HepG2 (cell line): Measurements from ENCODE around the gene KRT17. TPM values are rescaled to one million over a fixed set of nuclear protein-coding genes. Genes with fewer than 3 reads are reported as not detected.

Experiments
- AHR ChIP-seq: IDR thresholded peaks from 2 replicates; pipeline ENCODE4 v1.6.1; 2018; ENCODE audit warnings: missing genetic modification reagents, missing compliant biosample characterization
- DPF2 ChIP-seq: sonication (generic); formaldehyde crosslinking; IDR thresholded peaks from 2 replicates; pipeline ENCODE4 v1.4.0; 2020; ENCODE audit warnings: mild to moderate bottlenecking, low read depth, missing genetic modification reagents, borderline replicate concordance
- HHEX ChIP-seq: IDR thresholded peaks from 2 replicates; pipeline ENCODE4 v1.6.1; 2016; ENCODE audit warnings: control low read depth
- IKZF1 ChIP-seq: fragments of 450-650 bp; IDR thresholded peaks from 2 replicates; pipeline ENCODE4 v1.7.1; 2016
- MED8 ChIP-seq: sonication (generic); formaldehyde crosslinking; IDR thresholded peaks from 2 replicates; pipeline ENCODE4 v1.8.1; 2023; ENCODE audit warnings: mild to moderate bottlenecking, missing genetic modification reagents; ENCODE audit not compliant: insufficient replicate concordance
- MTA1 ChIP-seq: sonication (generic); formaldehyde crosslinking; IDR thresholded peaks from 2 replicates; pipeline ENCODE4 v1.4.0; 2020; ENCODE audit warnings: missing genetic modification reagents, mild to moderate bottlenecking, borderline replicate concordance
- NKX3-1 ChIP-seq: sonication (generic); formaldehyde crosslinking; IDR thresholded peaks from 2 replicates; pipeline ENCODE4 v1.5.0; 2020; ENCODE audit warnings: missing genetic modification reagents
- ONECUT2 ChIP-seq: sonication (generic); formaldehyde crosslinking; IDR thresholded peaks from 2 replicates; pipeline ENCODE4 v1.4.0; 2020; ENCODE audit warnings: missing genetic modification reagents
- SAP130 ChIP-seq: IDR thresholded peaks from 2 replicates; pipeline ENCODE4 v1.6.1; 2016; ENCODE audit warnings: low read depth
- SP2 ChIP-seq: sonication (generic); formaldehyde crosslinking; IDR thresholded peaks from 2 replicates; pipeline ENCODE4 v1.5.1; 2020; ENCODE audit warnings: mild to moderate bottlenecking, missing genetic modification reagents
- SRY ChIP-seq: sonication (generic); formaldehyde crosslinking; IDR thresholded peaks from 2 replicates; pipeline ENCODE4 v1.8.0; 2022; ENCODE audit warnings: mild to moderate bottlenecking, missing genetic modification reagents
- THYN1 ChIP-seq: sonication (generic); formaldehyde crosslinking; IDR thresholded peaks from 2 replicates; pipeline ENCODE4 v1.8.1; 2023; ENCODE audit warnings: low read depth, mild to moderate bottlenecking, moderate library complexity, missing genetic modification reagents, borderline replicate concordance
- ZBTB21 ChIP-seq: sonication (generic); formaldehyde crosslinking; IDR thresholded peaks from 2 replicates; pipeline ENCODE4 v1.4.0; 2020; ENCODE audit warnings: missing genetic modification reagents
- ZNF782 ChIP-seq: sonication (generic); formaldehyde crosslinking; IDR thresholded peaks from 2 replicates; pipeline ENCODE4 v1.4.0; 2020; ENCODE audit warnings: missing genetic modification reagents, mild to moderate bottlenecking, borderline replicate concordance
- ZNF841 ChIP-seq: sonication (generic); formaldehyde crosslinking; IDR thresholded peaks from 2 replicates; pipeline ENCODE4 v1.8.1; 2023; ENCODE audit warnings: missing genetic modification reagents, borderline replicate concordance
- ZNF878 ChIP-seq: sonication (generic); formaldehyde crosslinking; IDR thresholded peaks from 2 replicates; pipeline ENCODE4 v1.8.1; 2023; ENCODE audit warnings: mild to moderate bottlenecking, missing genetic modification reagents, moderate library complexity
- ZSCAN12 ChIP-seq: sonication (generic); formaldehyde crosslinking; IDR thresholded peaks from 2 replicates; pipeline ENCODE4 v1.9.0; 2021; ENCODE audit warnings: mild to moderate bottlenecking, missing genetic modification reagents
- ZSCAN29 ChIP-seq: sonication (generic); formaldehyde crosslinking; conservative IDR thresholded peaks from 2 replicates; pipeline ENCODE4 v1.4.0; 2020; ENCODE audit warnings: mild to moderate bottlenecking, missing genetic modification reagents
- polyA plus RNA-seq, 8 experiments: library from polyadenylated mRNA; depleted of rRNA in 3 of 8; stranded (reverse) in 7 of 8; unstranded in 1 of 8; fragments of >200 nt; fragmentation: Illumina TruSeq in 4 of 8; extraction: Trizol in 4 of 8; gene quantifications; 2 replicates each; pipeline versions ENCODE4 v1.2.1 to v1.2.3, GENCODE V29; 2011 to 2016; ENCODE audit warnings: low read depth in 4 of 8, missing spikeins in 1 of 8, mixed read lengths in 1 of 8; ENCODE audit not compliant: insufficient read depth in 1 of 8
- total RNA-seq, 5 experiments: library from RNA; depleted of rRNA; stranded (reverse); fragments of >200 nt; fragmentation: Illumina TruSeq; extraction: Trizol; gene quantifications; 2 replicates each; pipeline ENCODE4 v1.2.3, GENCODE V29; 2016; ENCODE audit warnings: low read depth in 1 of 5
- TF ChIP-seq, protein P1 (sequence below): sonication (generic); formaldehyde crosslinking; IDR thresholded peaks from 2 replicates; pipeline ENCODE4 v1.4.0; 2020; ENCODE audit warnings: missing genetic modification reagents
- TF ChIP-seq, protein P2 (sequence below): IDR thresholded peaks from 2 replicates; pipeline ENCODE4 v1.6.1; 2016; ENCODE audit warnings: low read depth, control low read depth
- TF ChIP-seq, protein P3 (sequence below): sonication (generic); formaldehyde crosslinking; IDR thresholded peaks from 2 replicates; pipeline ENCODE4 v1.5.1; 2020; ENCODE audit warnings: missing genetic modification reagents, mild to moderate bottlenecking, borderline replicate concordance

The KRT17 gene
- total and polyA plus RNA-seq, 2 of the 13 experiments (the other 11 are each of a cell fraction or from before 2014, with no cell fraction given) = 0.38 to 0.82 TPM

DNA sequence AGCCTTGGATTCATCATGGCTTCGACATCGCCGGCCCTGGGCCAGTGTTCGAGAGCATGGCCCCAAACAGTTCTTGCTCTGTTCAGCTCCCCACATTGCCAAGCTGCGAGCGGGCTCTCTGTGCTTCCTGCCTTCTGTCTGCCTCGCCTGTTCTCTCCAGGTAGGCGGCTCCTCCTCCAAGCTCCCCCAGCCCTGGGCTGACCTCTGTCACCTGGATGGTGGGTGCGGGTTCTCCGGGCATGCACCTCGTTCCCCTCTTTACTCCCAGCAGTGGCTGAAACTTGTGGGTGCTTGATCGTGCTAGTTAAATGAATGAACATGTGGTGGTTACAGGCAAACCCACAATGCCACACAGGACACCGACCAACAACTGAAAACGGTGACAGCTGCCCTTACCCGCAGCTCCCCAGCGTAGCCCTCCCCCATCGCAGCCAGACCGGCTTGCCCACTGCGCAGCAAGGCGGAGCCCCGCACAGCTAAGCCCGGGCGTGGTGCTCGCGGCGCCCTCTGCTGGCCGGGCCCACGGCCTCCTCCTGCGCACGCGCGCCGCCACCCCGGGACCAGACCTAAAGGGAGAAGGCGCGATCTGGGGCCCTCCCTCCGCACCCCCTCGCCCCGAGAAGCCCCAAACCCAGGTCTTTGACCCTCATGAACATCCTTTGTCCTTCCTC is 41.3 kb upstream of the KRT17 start (continued):
- TF ChIP-seq, protein P1, sequence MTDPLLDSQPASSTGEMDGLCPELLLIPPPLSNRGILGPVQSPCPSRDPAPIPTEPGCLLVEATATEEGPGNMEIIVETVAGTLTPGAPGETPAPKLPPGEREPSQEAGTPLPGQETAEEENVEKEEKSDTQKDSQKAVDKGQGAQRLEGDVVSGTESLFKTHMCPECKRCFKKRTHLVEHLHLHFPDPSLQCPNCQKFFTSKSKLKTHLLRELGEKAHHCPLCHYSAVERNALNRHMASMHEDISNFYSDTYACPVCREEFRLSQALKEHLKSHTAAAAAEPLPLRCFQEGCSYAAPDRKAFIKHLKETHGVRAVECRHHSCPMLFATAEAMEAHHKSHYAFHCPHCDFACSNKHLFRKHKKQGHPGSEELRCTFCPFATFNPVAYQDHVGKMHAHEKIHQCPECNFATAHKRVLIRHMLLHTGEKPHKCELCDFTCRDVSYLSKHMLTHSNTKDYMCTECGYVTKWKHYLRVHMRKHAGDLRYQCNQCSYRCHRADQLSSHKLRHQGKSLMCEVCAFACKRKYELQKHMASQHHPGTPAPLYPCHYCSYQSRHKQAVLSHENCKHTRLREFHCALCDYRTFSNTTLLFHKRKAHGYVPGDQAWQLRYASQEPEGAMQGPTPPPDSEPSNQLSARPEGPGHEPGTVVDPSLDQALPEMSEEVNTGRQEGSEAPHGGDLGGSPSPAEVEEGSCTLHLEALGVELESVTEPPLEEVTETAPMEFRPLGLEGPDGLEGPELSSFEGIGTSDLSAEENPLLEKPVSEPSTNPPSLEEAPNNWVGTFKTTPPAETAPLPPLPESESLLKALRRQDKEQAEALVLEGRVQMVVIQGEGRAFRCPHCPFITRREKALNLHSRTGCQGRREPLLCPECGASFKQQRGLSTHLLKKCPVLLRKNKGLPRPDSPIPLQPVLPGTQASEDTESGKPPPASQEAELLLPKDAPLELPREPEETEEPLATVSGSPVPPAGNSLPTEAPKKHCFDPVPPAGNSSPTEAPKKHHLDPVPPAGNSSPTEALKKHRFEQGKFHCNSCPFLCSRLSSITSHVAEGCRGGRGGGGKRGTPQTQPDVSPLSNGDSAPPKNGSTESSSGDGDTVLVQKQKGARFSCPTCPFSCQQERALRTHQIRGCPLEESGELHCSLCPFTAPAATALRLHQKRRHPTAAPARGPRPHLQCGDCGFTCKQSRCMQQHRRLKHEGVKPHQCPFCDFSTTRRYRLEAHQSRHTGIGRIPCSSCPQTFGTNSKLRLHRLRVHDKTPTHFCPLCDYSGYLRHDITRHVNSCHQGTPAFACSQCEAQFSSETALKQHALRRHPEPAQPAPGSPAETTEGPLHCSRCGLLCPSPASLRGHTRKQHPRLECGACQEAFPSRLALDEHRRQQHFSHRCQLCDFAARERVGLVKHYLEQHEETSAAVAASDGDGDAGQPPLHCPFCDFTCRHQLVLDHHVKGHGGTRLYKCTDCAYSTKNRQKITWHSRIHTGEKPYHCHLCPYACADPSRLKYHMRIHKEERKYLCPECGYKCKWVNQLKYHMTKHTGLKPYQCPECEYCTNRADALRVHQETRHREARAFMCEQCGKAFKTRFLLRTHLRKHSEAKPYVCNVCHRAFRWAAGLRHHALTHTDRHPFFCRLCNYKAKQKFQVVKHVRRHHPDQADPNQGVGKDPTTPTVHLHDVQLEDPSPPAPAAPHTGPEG (CRISPR knock-in tag) = no peak
- TF ChIP-seq ZNF782 (peak; percentile 37; the same call in 1 of the 2 replicates), MED8 (peak; percentile 77), SAP130 (peak; percentile 75), ZNF841 (no peak), DPF2 (CRISPR knock-in tag) (no peak), SRY (CRISPR knock-in tag) (0 out of 2 replicates have a peak, but pooled peaks have one; percentile 70), ONECUT2 (no peak), MTA1 (CRISPR knock-in tag) (no peak; the same call in 1 of the 2 replicates), ZBTB21 (CRISPR knock-in tag) (no peak), HHEX (CRISPR knock-in tag) (no peak), AHR (CRISPR knock-in tag) (no peak; the same call in 1 of the 2 replicates), ZNF878 (CRISPR knock-in tag) (no peak), ZSCAN12 (CRISPR knock-in tag) (no peak), SP2 (CRISPR knock-in tag) (peak; percentile 35; the same call in 1 of the 2 replicates), THYN1 (no peak), ZSCAN29 (CRISPR knock-in tag) (no peak; the same call in 1 of the 2 replicates), NKX3-1 (CRISPR knock-in tag) (no peak), IKZF1 (no peak)
- TF ChIP-seq, protein P2, sequence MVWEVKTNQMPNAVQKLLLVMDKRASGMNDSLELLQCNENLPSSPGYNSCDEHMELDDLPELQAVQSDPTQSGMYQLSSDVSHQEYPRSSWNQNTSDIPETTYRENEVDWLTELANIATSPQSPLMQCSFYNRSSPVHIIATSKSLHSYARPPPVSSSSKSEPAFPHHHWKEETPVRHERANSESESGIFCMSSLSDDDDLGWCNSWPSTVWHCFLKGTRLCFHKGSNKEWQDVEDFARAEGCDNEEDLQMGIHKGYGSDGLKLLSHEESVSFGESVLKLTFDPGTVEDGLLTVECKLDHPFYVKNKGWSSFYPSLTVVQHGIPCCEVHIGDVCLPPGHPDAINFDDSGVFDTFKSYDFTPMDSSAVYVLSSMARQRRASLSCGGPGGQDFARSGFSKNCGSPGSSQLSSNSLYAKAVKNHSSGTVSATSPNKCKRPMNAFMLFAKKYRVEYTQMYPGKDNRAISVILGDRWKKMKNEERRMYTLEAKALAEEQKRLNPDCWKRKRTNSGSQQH (CRISPR knock-in tag) = no peak
- TF ChIP-seq, protein P3, sequence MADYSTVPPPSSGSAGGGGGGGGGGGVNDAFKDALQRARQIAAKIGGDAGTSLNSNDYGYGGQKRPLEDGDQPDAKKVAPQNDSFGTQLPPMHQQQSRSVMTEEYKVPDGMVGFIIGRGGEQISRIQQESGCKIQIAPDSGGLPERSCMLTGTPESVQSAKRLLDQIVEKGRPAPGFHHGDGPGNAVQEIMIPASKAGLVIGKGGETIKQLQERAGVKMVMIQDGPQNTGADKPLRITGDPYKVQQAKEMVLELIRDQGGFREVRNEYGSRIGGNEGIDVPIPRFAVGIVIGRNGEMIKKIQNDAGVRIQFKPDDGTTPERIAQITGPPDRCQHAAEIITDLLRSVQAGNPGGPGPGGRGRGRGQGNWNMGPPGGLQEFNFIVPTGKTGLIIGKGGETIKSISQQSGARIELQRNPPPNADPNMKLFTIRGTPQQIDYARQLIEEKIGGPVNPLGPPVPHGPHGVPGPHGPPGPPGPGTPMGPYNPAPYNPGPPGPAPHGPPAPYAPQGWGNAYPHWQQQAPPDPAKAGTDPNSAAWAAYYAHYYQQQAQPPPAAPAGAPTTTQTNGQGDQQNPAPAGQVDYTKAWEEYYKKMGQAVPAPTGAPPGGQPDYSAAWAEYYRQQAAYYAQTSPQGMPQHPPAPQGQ (CRISPR knock-in tag) = no peak
